NCI-H446 (cell line): ENCODE measurements around the gene LONP2.
"Not testable (repeated sequence)": the region's sequence is repeated elsewhere in the genome, so short reads cannot be mapped to it uniquely, and the experiment has no call there.

ENCODE experiments used
- DNase-seq, 2 experiments: peaks; one replicate each; lab custom pipeline; 2025; lab: John Stamatoyannopoulos, UW

Gene LONP2

DNA sequence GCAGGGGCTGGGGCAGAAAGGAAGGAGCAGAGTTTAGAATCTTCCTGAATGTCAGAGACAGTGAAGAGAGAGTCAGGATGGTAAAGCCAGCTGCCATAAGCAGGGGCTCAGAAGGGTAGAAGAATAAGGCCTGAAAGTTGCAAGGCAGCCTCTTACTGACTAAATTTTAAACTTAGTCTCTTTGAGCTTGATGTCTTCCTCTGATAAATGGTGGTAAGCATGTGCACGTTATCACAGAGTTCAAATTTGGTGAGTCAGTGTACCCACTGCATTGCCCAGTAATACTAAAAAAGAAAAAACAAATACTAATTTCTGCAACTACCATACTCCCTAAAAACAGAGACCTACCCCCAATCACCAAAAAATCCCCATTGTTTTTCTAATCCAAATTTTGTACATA, 96.0 kb downstream of the LONP2 start:
- no peak for DNase-seq

DNA sequence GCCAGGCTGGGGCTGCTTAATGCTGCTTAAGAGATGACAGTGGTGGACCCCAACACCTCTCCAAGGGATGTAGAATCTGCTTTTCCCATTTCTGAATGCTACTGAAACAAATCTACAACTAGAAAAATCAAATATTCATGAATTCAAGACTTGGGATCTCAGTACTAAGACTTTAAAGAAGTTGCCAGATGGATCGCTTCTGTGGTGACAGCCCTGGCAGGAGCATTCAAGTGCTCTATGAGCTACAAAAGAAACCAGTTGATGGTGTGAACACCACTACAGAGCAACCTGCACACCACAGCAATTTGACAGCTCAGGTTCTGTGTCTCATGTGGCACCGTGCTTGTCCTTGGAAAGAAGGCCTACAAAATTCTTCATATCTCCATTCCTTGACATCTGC, 98.5 kb downstream of the LONP2 start:
- DNase-seq: no peak

DNA sequence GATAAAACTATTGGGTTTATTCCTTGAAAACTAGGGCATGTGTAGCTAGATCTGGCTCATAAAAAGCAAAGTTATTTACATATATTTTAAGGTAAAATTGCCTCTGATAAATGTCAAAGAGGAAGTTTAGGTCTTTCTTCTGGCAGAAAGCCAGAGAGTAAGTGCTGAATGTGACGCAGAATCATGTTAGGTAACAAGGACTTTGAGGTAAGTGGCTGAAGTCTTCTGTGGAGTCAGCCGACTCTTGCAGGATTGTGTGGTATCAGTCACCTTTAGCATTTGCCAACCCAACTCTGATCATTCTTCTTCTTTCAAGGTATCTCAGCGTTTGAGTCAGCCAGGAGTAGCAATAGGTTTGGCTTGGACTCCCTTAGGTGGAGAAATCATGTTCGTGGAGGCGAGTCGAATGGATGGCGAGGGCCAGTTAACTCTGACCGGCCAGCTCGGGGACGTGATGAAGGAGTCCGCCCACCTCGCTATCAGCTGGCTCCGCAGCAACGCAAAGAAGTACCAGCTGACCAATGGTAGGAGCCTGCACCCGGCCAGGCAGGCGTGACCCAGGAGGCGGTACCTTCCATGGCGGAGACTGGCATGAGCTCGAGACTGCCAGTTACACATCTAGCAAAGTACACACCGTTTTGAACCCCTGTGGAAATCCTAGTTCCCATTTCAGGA, 103.2 kb downstream of the LONP2 start:
- no peak for DNase-seq

DNA sequence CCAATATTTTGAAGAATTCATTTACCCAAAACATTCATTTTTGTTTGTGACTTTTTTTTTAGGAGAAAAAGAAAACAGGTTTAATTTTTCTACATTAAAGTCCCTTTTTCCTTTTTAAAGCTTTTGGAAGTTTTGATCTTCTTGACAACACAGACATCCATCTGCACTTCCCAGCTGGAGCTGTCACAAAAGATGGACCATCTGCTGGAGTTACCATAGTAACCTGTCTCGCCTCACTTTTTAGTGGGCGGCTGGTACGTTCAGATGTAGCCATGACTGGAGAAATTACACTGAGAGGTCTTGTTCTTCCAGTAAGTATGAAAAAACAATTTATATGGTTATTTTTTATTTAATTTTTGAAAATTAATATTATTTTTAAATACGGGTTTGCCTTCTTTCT, 103.9 kb downstream of the LONP2 start:
- DNase-seq: peak in 1 of 2 experiments; percentile 52

DNA sequence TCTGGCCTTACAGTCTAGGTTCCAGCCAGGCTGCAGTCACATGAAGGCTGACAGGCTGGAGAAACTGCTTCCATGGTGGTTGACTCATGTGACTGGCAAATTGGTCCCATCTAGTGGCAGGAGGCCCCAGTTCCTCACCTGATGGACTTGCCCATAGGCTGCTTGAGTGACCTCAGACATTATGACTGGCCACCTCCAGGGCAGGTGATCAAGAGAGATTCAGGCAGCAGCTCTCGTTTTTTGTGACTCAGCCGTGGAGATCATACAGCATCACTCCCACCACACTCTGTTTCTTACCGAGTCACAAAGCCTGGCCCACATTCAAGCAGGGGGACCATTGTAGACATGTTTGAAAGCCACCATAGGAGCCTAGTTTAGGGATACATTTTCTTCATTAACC, 106.6 kb downstream of the LONP2 start:
- no peak for DNase-seq

DNA sequence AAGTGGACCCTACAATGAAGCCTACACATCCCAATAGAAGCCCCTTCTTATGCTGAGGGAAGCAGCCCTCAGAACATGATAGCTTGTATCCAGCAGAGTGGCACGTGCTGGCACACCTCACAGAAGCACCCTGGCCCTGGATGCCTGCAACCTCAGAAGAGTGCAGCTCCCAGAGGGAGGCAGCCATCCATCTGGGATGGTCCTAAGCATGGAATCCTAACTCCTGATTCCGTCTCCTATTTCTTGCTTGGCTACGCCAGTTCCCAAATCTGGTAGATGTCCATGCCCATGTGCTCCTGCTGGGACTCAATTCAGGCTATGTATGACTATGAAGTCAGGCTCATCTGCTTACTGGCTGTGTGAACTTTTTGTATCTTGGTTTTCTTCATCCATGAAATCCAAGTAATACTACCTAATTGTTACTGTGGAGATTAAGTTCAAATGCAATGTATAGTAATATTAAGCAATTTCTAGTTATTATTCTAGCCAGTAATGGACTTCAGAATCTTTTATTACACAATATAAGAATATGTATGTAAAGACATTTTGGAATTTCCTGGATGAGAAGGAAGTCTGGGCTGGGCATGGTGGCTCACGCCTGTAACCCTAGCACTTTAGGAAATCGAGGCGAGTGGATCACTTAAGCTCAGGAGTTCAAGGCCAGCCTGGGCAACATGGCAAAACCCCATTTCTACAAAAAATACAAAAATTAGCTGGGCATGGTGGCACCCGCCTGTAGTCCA, 108.7 kb downstream of the LONP2 start:
- DNase-seq: no peak

DNA sequence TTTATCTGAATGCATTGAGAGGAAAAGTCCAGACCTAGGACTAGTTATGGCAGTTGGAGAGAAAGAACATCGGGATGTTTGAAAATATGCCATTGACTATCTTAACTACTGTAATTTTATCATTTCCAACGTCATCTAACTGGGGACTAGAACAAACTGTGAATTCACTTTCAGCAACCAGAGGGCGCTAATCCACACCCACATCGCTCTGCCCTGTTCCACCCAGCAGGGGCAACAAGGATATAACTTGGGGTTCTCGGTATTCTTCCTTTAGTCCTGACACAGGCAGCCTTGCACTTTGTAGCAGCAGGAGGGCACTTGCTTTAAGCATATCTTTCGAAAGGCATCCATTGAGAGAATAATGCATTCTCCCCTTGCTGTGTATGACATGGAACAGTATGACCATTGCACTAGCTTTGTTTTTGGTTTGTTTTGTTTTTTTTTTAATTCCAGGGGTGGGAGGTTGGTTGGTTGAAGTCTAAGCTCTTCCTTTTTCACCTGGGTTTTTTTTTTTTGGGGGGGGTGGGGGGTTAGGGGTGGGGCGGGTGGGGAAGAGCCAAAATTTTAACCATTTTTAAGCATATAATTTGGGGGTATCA, 109.6 kb downstream of the LONP2 start:
- peak in 1 of 2 experiments; percentile 32 for DNase-seq

DNA sequence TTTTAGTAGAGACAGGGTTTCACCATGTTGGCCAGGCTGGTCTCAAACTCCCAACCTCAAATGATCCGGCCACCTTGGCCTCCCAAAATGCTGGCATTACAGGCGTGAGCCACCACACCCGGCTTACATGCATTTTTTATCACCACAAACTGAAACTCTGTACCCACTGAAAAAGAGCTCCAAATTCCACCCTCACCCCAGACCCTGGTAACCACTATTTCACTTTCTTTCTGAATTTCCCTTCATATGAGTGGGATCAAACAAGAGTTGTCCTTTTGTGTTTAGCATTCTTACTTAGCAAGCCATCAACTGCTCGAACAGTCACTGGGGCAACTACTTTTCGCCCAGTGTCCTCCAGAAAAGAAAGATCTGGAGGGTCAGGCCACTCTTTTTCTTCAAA, 110.3 kb downstream of the LONP2 start:
- not testable (repeated sequence) for DNase-seq

DNA sequence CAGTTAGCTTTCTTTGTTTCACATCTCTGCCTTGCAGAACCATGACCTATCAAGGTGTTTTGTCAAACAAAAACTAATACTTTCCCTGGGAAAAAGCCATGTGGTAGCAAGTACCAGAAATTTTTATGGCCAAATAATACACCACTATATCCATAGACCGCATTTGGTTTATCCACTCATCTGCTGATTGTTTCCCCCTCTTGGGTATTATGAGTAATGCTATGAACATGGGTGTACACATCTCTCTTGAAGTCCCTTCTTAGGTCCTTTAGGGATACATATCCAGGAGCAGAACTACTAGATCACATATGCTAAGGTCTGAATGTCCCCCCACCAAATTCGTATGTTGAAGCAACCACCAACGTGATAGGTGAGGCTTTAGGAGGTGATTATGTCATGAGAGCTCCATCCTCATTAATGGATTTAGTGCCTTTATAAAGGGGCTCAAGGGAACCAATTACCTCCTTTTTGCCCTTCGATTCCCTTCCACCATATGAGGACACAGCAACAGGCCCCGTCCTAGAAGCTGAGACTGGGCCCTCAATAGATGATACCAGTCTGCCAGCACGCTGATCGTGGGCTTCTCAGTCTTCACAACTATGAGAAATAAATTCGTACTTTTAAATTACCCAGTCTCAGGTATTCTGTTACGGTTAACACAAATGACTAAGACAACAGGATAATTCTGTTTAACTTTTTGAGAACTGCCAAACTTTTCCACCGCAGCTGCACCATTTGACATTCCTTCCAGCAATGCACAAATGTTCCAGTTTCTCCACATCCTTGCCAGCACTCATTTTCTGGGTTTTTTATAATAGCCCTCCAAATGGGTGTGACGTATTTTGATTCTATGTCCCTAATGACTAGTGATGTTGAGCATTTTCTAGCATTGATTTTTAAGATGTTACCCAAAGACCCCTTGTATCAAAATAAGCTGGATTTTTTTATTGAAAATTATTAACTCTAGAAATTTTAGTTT, 111.1 kb downstream of the LONP2 start:
- no peak for DNase-seq

DNA sequence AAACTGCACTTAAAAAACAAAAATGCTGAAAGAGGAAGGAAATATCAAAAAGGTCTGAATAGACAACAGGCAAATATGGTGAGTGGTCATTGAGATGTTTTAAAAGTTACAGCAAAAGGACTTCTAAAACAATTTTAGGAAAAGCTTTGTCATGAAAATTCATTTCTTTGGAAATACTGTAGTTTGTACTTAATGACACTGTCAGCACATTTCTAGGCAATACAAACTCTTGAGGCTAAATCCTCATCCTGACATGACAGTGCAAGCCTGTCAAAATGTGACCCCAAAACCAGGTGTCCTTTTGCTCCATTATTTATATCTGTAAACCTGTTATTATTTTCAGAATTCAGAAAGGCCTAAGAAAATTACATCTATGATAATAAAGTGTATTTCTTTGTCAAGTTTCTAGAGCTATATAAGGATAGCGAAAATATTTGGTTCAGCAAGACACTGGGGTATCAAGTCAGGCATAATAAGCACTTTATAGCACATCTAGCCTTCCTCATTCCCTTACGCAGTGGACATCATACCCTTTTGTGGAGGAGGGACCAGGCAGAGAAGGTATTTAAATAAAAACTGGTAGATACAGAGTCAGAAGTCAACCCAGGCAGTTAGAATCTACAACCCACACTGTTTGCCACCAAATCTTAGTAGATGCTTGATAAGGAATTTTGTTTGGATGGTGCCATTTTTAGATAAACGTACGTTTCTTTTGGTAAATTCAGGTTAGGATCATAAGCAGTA, 112.7 kb downstream of the LONP2 start:
- no peak for DNase-seq

DNA sequence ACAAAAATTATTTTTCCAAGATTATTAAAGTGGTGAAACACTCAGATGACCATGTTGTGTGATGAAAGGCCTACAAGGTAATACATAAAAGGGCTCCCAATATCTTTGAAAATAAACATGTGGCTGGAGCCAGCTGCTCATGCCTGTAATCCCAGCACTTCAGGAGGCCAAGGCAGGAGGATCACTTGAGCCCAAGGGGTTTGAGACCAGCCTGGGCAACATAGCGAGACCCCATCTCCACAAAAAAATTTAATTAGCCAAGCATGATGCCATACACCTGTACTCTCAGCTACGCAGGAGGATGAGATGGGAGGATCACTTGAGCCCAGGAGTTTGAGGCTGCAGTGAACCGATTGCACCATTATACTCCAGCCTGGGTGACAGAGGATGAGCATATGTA, 114.3 kb downstream of the LONP2 start:
- no peak for DNase-seq

DNA sequence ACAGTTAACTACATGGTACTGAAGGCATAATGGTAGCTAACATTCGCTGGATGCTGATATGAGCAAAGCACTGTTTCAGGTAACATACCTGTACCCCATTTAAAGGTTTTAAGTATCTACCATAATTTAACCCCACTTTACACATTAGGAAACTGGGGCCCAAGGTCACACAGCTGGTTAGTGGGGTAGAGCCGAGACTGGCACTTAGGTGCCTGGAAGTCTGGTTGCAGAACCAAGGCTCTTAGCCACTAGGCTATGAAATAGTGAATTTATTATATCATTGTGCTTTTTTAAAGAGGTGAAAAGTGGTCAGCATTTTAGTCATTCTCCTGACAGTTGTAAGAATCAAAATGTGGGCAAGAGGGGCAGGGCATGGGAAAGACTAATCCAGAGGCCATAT, 115.9 kb downstream of the LONP2 start:
- DNase-seq: no peak

DNA sequence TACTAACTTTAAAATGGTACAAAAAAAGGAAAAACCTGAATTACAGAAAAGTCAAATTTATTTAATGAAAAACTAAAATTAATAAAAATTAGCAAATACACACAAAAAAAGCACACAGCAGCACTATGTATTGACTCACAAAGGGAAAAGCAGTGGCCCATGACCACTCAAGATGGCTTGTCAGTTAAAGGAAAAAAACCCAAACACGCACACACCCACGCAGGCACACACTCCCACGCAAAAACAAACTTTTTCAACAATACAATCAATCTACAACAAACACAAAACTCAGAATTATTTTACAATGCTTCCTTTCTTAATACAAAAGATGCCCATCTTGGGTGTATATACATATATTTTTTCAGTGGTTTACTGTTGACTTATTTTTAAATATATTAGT, 116.9 kb downstream of the LONP2 start:
- DNase-seq: no peak

DNA sequence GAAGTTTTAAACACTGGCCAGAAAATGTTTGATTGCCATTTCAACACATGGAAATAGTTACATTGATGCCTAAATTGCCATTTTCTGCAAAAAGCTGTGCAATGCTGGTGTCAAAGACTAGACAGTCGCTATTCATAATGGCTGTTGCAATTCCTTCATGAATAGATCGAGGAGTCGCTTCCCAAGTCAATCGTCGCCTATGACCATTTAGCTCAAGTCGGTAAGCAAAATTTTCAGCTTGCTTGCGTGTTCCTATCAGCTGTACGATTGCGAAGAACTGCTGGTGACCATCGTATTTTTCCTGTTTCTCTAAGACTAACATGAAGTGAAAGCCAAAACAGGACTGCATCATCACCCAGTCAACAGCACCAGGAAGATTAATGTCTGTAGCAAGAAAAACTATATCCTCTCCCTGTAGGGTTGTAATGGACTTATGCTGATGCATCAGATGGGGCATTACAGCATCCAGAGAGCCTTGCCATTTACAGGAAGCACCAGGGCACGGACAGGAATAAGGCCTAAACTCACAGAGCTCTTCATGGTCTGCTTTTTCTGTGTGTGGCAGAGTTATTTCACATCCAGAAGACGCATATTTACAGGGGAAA, 117.5 kb downstream of the LONP2 start:
- no peak for DNase-seq

DNA sequence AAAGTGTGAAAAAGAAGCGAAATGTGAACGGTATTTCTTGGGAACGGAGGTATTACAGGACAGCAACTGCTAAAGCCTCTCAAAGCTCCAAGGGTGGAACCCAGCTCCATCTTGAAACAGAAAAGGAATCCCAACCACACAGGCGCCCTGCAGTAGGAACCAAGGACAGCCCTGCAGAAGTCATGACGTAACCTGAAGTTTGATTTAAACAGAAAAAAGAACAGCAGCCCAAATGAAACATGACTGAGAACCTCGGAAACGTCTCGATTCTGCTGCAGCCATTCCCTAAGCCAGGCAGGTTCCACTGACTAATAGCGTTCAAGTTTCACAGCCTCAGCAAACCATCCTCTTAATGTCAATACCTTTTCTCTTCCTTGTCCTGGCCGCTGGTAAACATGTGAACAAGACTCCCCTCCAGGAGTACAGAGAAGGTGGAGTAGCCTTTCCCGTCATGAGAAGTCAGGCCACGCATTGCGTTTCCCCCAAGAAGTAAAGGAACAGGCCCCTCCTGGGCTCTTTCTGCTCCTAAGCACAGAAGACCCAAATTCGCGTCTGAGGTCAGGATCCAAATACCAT, 121.0 kb downstream of the LONP2 start:
- no peak for DNase-seq

DNA sequence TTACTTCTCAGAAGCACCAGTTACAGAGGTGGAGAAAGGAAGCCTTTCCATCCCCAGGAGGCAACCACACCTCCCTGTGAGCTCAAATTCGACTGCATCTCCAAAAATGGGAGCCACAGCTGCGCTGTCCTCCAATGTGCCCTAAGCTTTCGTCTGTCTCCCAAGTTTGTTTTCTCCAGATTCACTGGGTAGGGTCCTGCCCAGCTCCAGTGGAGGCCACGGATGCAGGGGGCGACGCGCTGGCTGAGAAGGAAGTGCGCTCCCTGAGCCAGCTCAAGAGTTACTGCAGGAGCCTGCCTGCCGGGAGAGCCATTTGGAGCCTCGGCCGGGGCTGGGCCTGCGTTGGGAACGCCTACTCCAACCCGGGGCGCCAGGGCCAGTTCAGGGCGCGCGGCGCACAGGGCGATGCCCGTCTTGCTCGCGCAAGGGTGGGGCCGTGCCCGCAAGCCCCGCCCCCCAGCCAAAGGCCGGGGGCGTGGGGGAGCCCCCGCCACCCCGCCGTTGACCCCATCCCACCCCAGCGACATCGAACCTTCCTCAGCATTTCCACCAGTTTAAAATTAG, 121.6 kb downstream of the LONP2 start:
- no peak for DNase-seq

DNA sequence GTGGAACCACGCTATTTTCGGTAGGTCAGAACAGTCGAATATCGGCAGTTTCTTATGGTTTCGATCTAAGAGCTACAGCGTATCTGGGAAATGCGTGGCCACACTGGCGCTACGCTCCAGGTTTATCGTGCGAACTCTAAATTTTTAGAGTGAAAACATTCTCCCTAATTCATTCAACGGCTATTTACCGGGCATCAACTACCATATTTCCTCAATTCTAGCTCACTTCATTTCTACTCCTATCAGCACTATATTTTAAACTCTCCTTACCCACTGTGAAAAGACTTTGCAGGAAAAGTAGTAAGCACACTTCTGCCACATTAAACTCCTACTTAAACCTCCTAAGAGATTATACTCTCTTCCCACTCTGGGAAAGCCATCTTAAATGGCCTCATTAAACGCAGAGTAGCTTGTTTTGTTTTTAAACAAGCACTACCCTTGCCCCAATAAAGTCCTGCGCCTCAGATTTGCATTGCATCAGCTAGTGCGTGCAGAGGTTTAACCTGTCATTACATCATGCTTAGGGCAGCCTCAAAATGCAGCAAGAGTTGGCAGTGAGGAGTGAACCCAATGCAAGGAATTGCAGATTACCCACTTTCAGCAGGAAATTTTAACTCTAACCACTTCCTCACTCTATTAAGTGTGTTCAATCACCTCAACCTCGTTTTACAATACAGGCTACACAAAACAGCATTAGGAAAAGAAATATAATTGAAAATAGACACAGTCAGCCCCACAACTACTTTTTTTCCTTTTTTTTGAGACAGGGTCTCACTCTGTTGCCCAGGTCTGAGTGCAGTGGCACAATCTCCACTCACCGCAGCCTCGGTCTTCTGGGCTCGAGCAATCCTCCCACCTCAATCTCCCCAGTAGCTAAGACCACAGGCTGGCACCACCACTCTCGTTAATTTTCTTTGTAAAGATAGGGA, 122.3 kb downstream of the LONP2 start:
- DNase-seq: no peak

DNA sequence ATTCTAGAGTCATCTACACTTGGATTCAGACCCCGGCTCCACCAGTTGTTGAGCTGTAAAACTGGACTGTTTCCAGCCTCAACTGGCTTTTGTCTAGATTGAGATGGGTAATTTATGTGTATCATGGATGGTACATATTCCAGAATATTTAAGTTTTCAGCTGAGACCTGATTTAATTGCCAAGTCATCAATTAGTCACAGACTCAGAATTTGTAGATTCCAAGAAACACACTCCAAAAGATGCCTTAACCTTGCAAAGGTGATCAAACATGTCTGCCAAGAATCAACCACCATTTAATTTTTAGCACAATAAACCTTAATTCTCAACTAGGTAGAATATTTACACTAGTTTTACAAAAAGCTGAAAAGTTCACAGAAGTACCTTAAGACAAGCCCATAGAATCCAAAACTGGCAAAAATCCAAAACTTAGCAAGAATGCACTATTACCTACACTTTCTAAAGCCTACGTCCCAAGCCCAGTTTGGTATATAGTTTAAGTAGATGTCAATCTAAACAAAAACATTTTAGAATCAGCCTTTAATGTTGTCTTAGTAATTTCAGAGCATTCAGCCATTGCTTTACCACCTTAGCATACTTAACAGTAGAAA, 123.4 kb downstream of the LONP2 start:
- DNase-seq: no peak

DNA sequence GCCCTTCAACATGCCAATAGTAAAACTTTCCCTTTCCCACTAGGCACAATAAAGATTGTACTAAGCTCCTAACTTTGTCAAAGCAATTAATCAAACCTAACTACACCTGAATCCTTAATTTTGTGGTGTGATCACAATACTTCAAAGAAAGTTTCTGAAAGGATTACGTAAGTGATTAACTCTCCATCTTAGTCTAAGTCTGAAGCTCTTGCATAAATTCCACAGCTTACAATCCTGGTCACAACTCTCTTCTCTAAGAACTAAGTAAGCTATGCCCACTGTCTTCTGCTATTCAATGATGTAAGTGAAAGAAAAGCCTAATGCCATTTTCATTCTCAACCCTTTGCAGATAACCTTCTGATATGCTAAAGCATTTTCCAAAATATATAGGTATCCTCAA, 125.7 kb downstream of the LONP2 start:
- DNase-seq: no peak
